Measurements from ENCODE around the gene SYT13.

GRCh38 chr11:45245218-45246045 is 40.7 kb downstream of the SYT13 start:
- TF ChIP-seq GATA3 (IDR thresholded peaks at IDR 0.05; ENCODE audit: low read depth, low read length) (no peak), GATA2 (IDR thresholded peaks at IDR 0.05; ENCODE audit: low read depth, low read length) (no peak)

Data from SH-SY5Y (cell line).